Effector memory CD4-positive, alpha-beta T cell (primary cell): ENCODE results near the gene FSCN2.

Experiments
- DNase-seq, 3 donors: peaks; one replicate each; pipeline ENCODE4 v3.0.0-alpha.2; 2020
- H3K27ac ChIP-seq: 2 replicates; pipeline ENCODE4 v1.7.0; 2013; ENCODE audit warnings: mild to moderate bottlenecking, low read length, moderate library complexity; ENCODE audit not compliant: insufficient read depth, poor library complexity, severe bottlenecking
- H3K27me3 ChIP-seq: replicated peaks from 2 replicates; pipeline ENCODE4 v1.7.0; 2013; ENCODE audit warnings: mild to moderate bottlenecking, low read length; ENCODE audit not compliant: insufficient read depth, control insufficient read depth, poor library complexity, severe bottlenecking
- H3K36me3 ChIP-seq: 2 replicates; pipeline ENCODE4 v1.7.0; 2013; ENCODE audit warnings: mild to moderate bottlenecking, low read length, moderate library complexity; ENCODE audit not compliant: control insufficient read depth, insufficient read depth
- H3K4me1 ChIP-seq: 2 replicates; pipeline ENCODE4 v1.7.0; 2013; ENCODE audit warnings: low read length, mild to moderate bottlenecking; ENCODE audit not compliant: control insufficient read depth, insufficient read depth, poor library complexity, severe bottlenecking
- H3K4me3 ChIP-seq: 2 replicates; pipeline ENCODE4 v1.7.0; 2013; ENCODE audit warnings: low read length, low read depth, mild to moderate bottlenecking; ENCODE audit not compliant: insufficient read depth, poor library complexity, severe bottlenecking
- H3K9me3 ChIP-seq: 2 replicates; pipeline ENCODE4 v1.7.0; 2013; ENCODE audit warnings: mild to moderate bottlenecking, low read length, moderate library complexity; ENCODE audit not compliant: control insufficient read depth

FSCN2 gene

GRCh38 chr17:81484195-81484979 lies 43.8 kb upstream of the FSCN2 start:
- Histone ChIP-seq H3K27me3 (peaks cover 14% of the 10 kb centered on the region), H3K4me1 (peaks cover 40% of the 10 kb centered on the region), H3K36me3 (no peaks in the 10 kb centered on the region), H3K4me3 (peak overlapping the region; percentile 46), H3K9me3 (no peaks in the 10 kb centered on the region), H3K27ac (no peak overlapping the region)
- DNase-seq: peak; percentile 68 to 73 (median 70)

GRCh38 chr17:81486199-81486810 lies 41.9 kb upstream of the FSCN2 start:
- no peaks in the 10 kb centered on the region for H3K36me3 ChIP-seq
- H3K4me3 ChIP-seq: no peak overlapping the region
- H3K9me3 ChIP-seq: no peaks in the 10 kb centered on the region
- no peak for DNase-seq
- H3K27me3 ChIP-seq: peaks cover 7% of the 10 kb centered on the region
- peaks cover 36% of the 10 kb centered on the region for H3K4me1 ChIP-seq
- no peak overlapping the region for H3K27ac ChIP-seq

- no peak for DNase-seq
- Histone ChIP-seq H3K27ac (no peak overlapping the region), H3K9me3 (no peaks in the 10 kb centered on the region), H3K36me3 (no peaks in the 10 kb centered on the region), H3K27me3 (no peaks in the 10 kb centered on the region), H3K4me3 (no peak overlapping the region), H3K4me1 (peaks cover 29% of the 10 kb centered on the region)
Measured at GRCh38 chr17:81487089-81487486, 41.1 kb upstream of the FSCN2 start.

GRCh38 chr17:81487487-81488275 lies 40.5 kb upstream of the FSCN2 start:
- DNase-seq: peak; percentile 51 to 63 (median 57)
- Histone ChIP-seq H3K4me1 (peaks cover 29% of the 10 kb centered on the region), H3K27me3 (no peaks in the 10 kb centered on the region), H3K27ac (peak overlapping the region; percentile 48), H3K4me3 (peak overlapping the region; percentile 55), H3K9me3 (no peaks in the 10 kb centered on the region), H3K36me3 (no peaks in the 10 kb centered on the region)

GRCh38 chr17:81488276-81488860 lies 39.8 kb upstream of the FSCN2 start:
- no peaks in the 10 kb centered on the region for H3K36me3 ChIP-seq
- peak overlapping the region; percentile 48 for H3K27ac ChIP-seq
- no peaks in the 10 kb centered on the region for H3K9me3 ChIP-seq
- H3K27me3 ChIP-seq: no peaks in the 10 kb centered on the region
- H3K4me3 ChIP-seq: peak overlapping the region; percentile 55
- no peak for DNase-seq
- peaks cover 29% of the 10 kb centered on the region for H3K4me1 ChIP-seq

GRCh38 chr17:81489012-81489997 lies 38.9 kb upstream of the FSCN2 start:
- H3K4me1 ChIP-seq: peaks cover 20% of the 10 kb centered on the region
- no peak overlapping the region for H3K4me3 ChIP-seq
- H3K27ac ChIP-seq: no peak overlapping the region
- H3K9me3 ChIP-seq: no peaks in the 10 kb centered on the region
- no peaks in the 10 kb centered on the region for H3K36me3 ChIP-seq
- no peaks in the 10 kb centered on the region for H3K27me3 ChIP-seq
- no peak for DNase-seq

- no peak overlapping the region for H3K4me3 ChIP-seq
- H3K27ac ChIP-seq: no peak overlapping the region
- no peak for DNase-seq
- no peaks in the 10 kb centered on the region for H3K9me3 ChIP-seq
- H3K4me1 ChIP-seq: peaks cover 14% of the 10 kb centered on the region
- no peaks in the 10 kb centered on the region for H3K27me3 ChIP-seq
- no peaks in the 10 kb centered on the region for H3K36me3 ChIP-seq
Measured at GRCh38 chr17:81489998-81490992, 37.9 kb upstream of the FSCN2 start.

GRCh38 chr17:81491181-81491581 lies 37.0 kb upstream of the FSCN2 start:
- Histone ChIP-seq H3K9me3 (no peaks in the 10 kb centered on the region), H3K36me3 (no peaks in the 10 kb centered on the region), H3K27ac (no peak overlapping the region), H3K27me3 (no peaks in the 10 kb centered on the region), H3K4me3 (no peak overlapping the region), H3K4me1 (peaks cover 14% of the 10 kb centered on the region)
- no peak for DNase-seq
